ENCODE data around the gene FAM174C.

Gene FAM174C

GRCh38 chr19:1284293-1284978, 9.1 kb downstream of the FAM174C start:
- peaks cover 19% of the 10 kb centered on the region for H3K4me1 Mint-ChIP-seq
- H3K27ac Mint-ChIP-seq: peak overlapping the region; percentile 64 to 68 (median 64)
- peak overlapping the region; percentile 82 to 86 (median 84) for H3K4me3 Mint-ChIP-seq
- H3K9me3 Mint-ChIP-seq: no peaks in the 10 kb centered on the region
- peaks cover 4% of the 10 kb centered on the region for H3K36me3 Mint-ChIP-seq (ENCODE audit: low read depth)
- TF ChIP-seq CTCF (IDR thresholded peaks at IDR 0.05; ENCODE audit: unreplicated experiment in 3 of 3): no peak
- H3K27me3 Mint-ChIP-seq (ENCODE audit: low read depth): peaks cover 10% of the 10 kb centered on the region

GRCh38 chr19:1284979-1285736, 9.8 kb downstream of the FAM174C start:
- H3K4me1 Mint-ChIP-seq: peaks cover 14% of the 10 kb centered on the region
- peak overlapping the region; percentile 64 to 68 (median 64) for H3K27ac Mint-ChIP-seq
- no peaks in the 10 kb centered on the region for H3K9me3 Mint-ChIP-seq
- H3K36me3 Mint-ChIP-seq (ENCODE audit: low read depth): no peaks in the 10 kb centered on the region
- H3K4me3 Mint-ChIP-seq: peak overlapping the region; percentile 82 to 86 (median 84)
- H3K27me3 Mint-ChIP-seq (ENCODE audit: low read depth): peaks cover 10% of the 10 kb centered on the region
- no peak for TF ChIP-seq CTCF (IDR thresholded peaks at IDR 0.05; ENCODE audit: unreplicated experiment in 3 of 3)

- H3K36me3 Mint-ChIP-seq (ENCODE audit: low read depth): no peaks in the 10 kb centered on the region
- H3K27me3 Mint-ChIP-seq (ENCODE audit: low read depth): peaks cover 6% of the 10 kb centered on the region
- H3K27ac Mint-ChIP-seq: peak within 1 kb of the TSS; percentile 64 to 68 (median 64)
- no peak for TF ChIP-seq CTCF (IDR thresholded peaks at IDR 0.05; ENCODE audit: unreplicated experiment in 3 of 3)
- H3K9me3 Mint-ChIP-seq: no peaks in the 10 kb centered on the region
- peaks cover 10% of the 10 kb centered on the region for H3K4me1 Mint-ChIP-seq
- H3K4me3 Mint-ChIP-seq: peak within 1 kb of the TSS; percentile 84 to 86 (median 86)
Measured at GRCh38 chr19:1285737-1286360, 10.5 kb downstream of the FAM174C start, which contains the start of gene EFNA2. EFNA2 (plus strand) TSS chr19:1285873; CDS start chr19:1286169, 296 bp downstream.

- Mint-ChIP-seq H3K27ac (no peak overlapping the region), H3K36me3 (ENCODE audit: low read depth) (no peaks in the 10 kb centered on the region), H3K27me3 (ENCODE audit: low read depth) (peaks cover 6% of the 10 kb centered on the region), H3K4me1 (peaks cover 10% of the 10 kb centered on the region), H3K4me3 (peak overlapping the region; percentile 79 to 86 (median 79)), H3K9me3 (no peaks in the 10 kb centered on the region)
- TF ChIP-seq CTCF (IDR thresholded peaks at IDR 0.05; ENCODE audit: unreplicated experiment in 3 of 3): no peak
Measured at GRCh38 chr19:1286487-1287353, 11.4 kb downstream of the FAM174C start.

GRCh38 chr19:1287354-1288225, 12.3 kb downstream of the FAM174C start:
- no peaks in the 10 kb centered on the region for H3K9me3 Mint-ChIP-seq

More at GRCh38 chr19:1287354-1288225, 12.3 kb downstream of the FAM174C start:
- Mint-ChIP-seq H3K36me3 (ENCODE audit: low read depth) (no peaks in the 10 kb centered on the region), H3K27ac (no peak overlapping the region), H3K4me3 (peak overlapping the region; percentile 62 to 86 (median 66)), H3K27me3 (ENCODE audit: low read depth) (peaks cover 6% of the 10 kb centered on the region), H3K4me1 (peaks cover 10% of the 10 kb centered on the region)
- no peak for TF ChIP-seq CTCF (IDR thresholded peaks at IDR 0.05; ENCODE audit: unreplicated experiment in 3 of 3)
